DND-41 (cell line): ENCODE data around the gene GNG4.

ENCODE experiments used
- ATAC-seq: fragments of 200-7000 bp; cut with Tn5 transposase; 3 replicates; pipeline ENCODE4 v1.9.1; 2021; ENCODE audit warnings: low read depth; ENCODE audit not compliant: insufficient read depth
- DNase-seq: peaks from one replicate; pipeline ENCODE4 v3.0.0-alpha.2; 2020
- H2AFZ ChIP-seq: 2 replicates; pipeline ENCODE4 v1.6.0; 2012; ENCODE audit warnings: low read depth, low read length
- H3K27ac ChIP-seq: 2 replicates; pipeline ENCODE4 v1.5.1; 2012; ENCODE audit warnings: low read length, inconsistent platforms
- H3K27me3 ChIP-seq: fragments of 200-600 bp; sonication (generic); 2 replicates; pipeline ENCODE4 v1.6.0; 2012; ENCODE audit warnings: low read length, mild to moderate bottlenecking, inconsistent platforms; ENCODE audit not compliant: insufficient read depth, poor library complexity
- H3K36me3 ChIP-seq: 2 replicates; pipeline ENCODE4 v1.5.1; 2012; ENCODE audit warnings: low read length, inconsistent platforms; ENCODE audit not compliant: insufficient read depth
- H3K4me1 ChIP-seq: 2 replicates; pipeline ENCODE4 v1.5.1; 2012; ENCODE audit warnings: mild to moderate bottlenecking, low read length; ENCODE audit not compliant: insufficient read depth
- H3K4me2 ChIP-seq: 2 replicates; pipeline ENCODE4 v1.6.0; 2012; ENCODE audit warnings: mild to moderate bottlenecking, moderate library complexity, low read length, inconsistent platforms; ENCODE audit not compliant: insufficient read depth
- H3K4me3 ChIP-seq, 2 experiments: fragments of 200-600 bp in 1 of 2; shearing (Covaris generic) in 1 of 2; 2 replicates each; pipeline ENCODE4 v1.5.1; 2012 to 2016; ENCODE audit warnings: inconsistent platforms in 2 of 2, low read length in 2 of 2, mild to moderate bottlenecking in 2 of 2, low read depth in 1 of 2, moderate library complexity in 1 of 2
- H3K79me2 ChIP-seq: 2 replicates; pipeline ENCODE4 v1.6.0; 2012; ENCODE audit warnings: low read length, inconsistent platforms; ENCODE audit not compliant: insufficient read depth
- H3K9ac ChIP-seq: 2 replicates; pipeline ENCODE4 v1.6.0; 2012; ENCODE audit warnings: low read depth, mild to moderate bottlenecking, inconsistent platforms, low read length, moderate library complexity
- H3K9me3 ChIP-seq: 2 replicates; pipeline ENCODE4 v1.5.1; 2012; ENCODE audit warnings: low read length, moderate library complexity, mild to moderate bottlenecking, inconsistent platforms; ENCODE audit not compliant: insufficient read depth, severe bottlenecking
- H4K20me1 ChIP-seq: 2 replicates; pipeline ENCODE4 v1.6.0; 2012; ENCODE audit warnings: low read length; ENCODE audit not compliant: insufficient read depth
- CTCF ChIP-seq: IDR thresholded peaks from 2 replicates; pipeline ENCODE4 v1.5.1; 2012; ENCODE audit warnings: borderline replicate concordance, low read length, moderate library complexity, mild to moderate bottlenecking; ENCODE audit not compliant: poor library complexity, severe bottlenecking; ENCODE audit errors: extremely low read depth
- EZH2 ChIP-seq: IDR thresholded peaks from 3 replicates; pipeline ENCODE4 v1.6.1; 2012; ENCODE audit warnings: borderline replicate concordance, low read depth, mild to moderate bottlenecking, moderate library complexity, low read length, inconsistent platforms; ENCODE audit not compliant: severe bottlenecking

The GNG4 gene

DNA sequence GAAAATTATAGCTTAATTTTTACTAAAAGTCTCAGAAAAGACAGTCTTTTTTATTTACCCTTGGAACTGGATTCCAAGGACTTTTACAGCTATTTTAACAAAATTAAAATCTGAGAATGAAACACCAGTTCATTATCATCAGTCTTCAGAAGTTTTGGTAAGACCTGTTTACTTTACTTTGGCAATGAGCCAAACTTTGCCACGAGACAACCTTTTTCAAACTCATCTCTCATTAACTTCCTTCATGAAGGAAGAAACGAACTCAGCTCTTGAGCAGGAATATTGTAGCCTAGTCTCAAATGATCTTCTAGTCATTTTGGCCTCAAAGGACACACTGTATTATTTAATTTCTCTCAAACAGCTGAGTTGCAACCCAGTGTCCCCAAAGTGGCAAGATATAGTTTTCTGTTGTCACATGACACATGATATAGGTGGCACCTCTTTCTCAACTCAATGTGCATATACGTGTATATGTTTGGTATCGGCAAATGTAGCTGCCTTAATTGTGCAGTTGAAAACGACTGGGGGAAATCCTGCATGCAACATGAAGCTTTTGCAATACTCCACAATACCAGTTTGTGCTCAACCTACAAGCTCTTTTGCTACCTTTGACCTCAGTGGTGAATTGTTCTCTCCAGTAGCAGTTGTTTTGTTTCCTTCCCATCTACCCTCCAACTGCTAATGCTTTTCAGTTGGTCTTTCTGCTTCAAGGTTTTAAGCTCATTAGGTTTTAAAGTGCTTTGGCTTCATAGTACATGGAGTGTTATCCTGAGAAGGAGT, 8.4 kb upstream of the GNG4 start:
- no peaks in the 10 kb centered on the region for H3K9me3 ChIP-seq
- no peak overlapping the region for H3K9ac ChIP-seq
- no peaks in the 10 kb centered on the region for H4K20me1 ChIP-seq
- ATAC-seq (no peak), DNase-seq (no peak)
- H3K79me2 ChIP-seq: no peaks in the 10 kb centered on the region
- H3K4me2 ChIP-seq: no peak overlapping the region
- no peak overlapping the region for H2AFZ ChIP-seq
- no peak for TF ChIP-seq EZH2
- H3K27ac ChIP-seq: no peak overlapping the region
- H3K4me3 ChIP-seq: no peak overlapping the region
- H3K27me3 ChIP-seq: no peaks in the 10 kb centered on the region
- no peaks in the 10 kb centered on the region for H3K4me1 ChIP-seq
- no peaks in the 10 kb centered on the region for H3K36me3 ChIP-seq

DNA sequence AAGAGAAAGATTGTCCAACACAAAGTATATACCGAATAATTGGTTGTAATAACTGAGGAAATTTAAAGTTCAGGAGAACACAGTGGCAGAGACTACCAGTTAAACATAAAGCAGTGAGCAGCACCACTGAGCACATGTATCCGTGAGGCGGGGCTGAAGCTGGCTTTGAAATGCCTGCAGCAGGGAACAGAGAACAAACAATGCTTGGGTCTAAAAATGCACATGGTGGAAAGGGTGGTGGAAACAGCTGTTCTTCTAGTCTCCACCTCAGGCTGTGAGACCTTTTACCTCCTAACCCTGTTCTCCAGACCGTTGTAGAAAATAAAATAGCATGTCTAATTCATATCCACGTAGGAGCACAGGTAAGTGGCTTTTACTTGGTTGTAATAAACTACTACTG, 7.7 kb upstream of the GNG4 start:
- H3K79me2 ChIP-seq: no peaks in the 10 kb centered on the region
- no peak overlapping the region for H3K9ac ChIP-seq
- H3K4me3 ChIP-seq: no peak overlapping the region
- no peaks in the 10 kb centered on the region for H4K20me1 ChIP-seq
- no peak overlapping the region for H3K4me2 ChIP-seq
- H3K27ac ChIP-seq: no peak overlapping the region
- no peaks in the 10 kb centered on the region for H3K9me3 ChIP-seq
- H3K36me3 ChIP-seq: no peaks in the 10 kb centered on the region
- H3K27me3 ChIP-seq: no peaks in the 10 kb centered on the region
- no peak overlapping the region for H2AFZ ChIP-seq
- H3K4me1 ChIP-seq: no peaks in the 10 kb centered on the region
- DNase-seq: no peak
- no peak for ATAC-seq
- TF ChIP-seq CTCF (no peak), EZH2 (no peak)

DNA sequence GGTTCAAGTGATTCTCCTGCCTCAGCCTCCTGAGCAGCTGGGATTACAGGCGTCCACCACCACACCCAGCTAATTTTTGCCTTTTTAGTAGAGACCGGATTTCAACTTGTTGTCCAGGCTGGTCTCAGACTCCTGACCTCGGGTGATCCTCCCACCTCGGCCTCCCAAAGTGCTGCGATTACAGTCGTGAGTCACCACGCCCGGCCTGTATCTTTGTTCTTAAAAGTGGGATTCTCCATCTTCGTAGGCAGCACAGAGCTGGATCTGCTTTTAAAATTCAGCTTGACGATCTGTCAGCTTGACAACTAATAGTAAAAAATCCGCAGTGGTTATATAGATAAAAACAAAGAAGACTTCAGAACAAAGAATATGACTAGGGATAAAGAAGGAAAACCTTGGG, 2.8 kb upstream of the GNG4 start:
- TF ChIP-seq CTCF (no peak), EZH2 (no peak)
- H3K36me3 ChIP-seq: no peaks in the 10 kb centered on the region
- ATAC-seq (no peak), DNase-seq (no peak)
- no peak overlapping the region for H3K9ac ChIP-seq
- H3K9me3 ChIP-seq: no peaks in the 10 kb centered on the region
- no peak overlapping the region for H2AFZ ChIP-seq
- peaks cover 13% of the 10 kb centered on the region for H3K27me3 ChIP-seq
- no peak overlapping the region for H3K27ac ChIP-seq
- H4K20me1 ChIP-seq: no peaks in the 10 kb centered on the region
- H3K4me2 ChIP-seq: no peak overlapping the region
- H3K4me3 ChIP-seq: no peak overlapping the region
- no peaks in the 10 kb centered on the region for H3K79me2 ChIP-seq
- peaks cover 11% of the 10 kb centered on the region for H3K4me1 ChIP-seq

DNA sequence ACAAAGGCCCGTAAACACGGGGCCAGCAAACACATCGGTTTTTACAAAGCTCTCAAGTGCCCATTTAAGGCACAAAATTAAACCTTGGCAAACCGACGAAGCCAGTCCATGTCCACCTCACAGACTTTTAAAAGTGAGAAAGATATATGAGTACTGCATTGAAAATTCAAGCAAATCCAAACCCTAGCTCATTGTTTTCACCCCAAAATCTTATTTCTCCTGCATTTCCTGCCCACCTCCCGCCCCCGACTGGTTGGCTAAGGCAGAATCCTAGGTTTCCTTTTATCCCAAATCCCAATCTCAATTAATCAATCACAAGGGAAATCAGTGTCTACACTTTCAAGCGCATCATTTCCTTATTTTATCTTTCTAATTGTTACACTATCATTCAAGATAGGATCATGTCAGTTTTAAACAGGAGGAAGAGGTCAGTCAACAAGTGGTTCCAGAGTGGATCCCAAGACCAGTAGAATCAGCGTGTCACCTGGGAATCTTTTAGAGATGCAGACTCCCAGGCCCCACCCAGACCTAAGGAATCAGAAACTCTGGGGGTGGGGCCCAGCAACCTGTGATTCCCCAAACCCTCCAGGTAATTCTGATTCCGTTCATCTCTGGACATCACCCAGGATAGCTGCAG, 1.7 kb upstream of the GNG4 start:
- Histone ChIP-seq H2AFZ (no peak overlapping the region), H3K4me3 (no peak overlapping the region)

More for the DNA sequence above, 1.7 kb upstream of the GNG4 start:
- TF ChIP-seq EZH2 (no peak), CTCF (no peak)
- Histone ChIP-seq H3K9ac (no peak overlapping the region), H3K36me3 (no peaks in the 10 kb centered on the region), H3K9me3 (no peaks in the 10 kb centered on the region), H3K27me3 (peaks cover 13% of the 10 kb centered on the region), H3K4me2 (no peak overlapping the region), H3K4me1 (peaks cover 11% of the 10 kb centered on the region), H4K20me1 (no peaks in the 10 kb centered on the region), H3K79me2 (no peaks in the 10 kb centered on the region), H3K27ac (no peak overlapping the region)
- ATAC-seq (no peak), DNase-seq (no peak)
